Prostate gland (tissue), 2 donors: ENCODE measurements around the gene NOM1. TPM values are rescaled to one million over a fixed set of nuclear protein-coding genes. Genes with fewer than 3 reads are reported as not detected.

Source experiments
- DNase-seq: peaks from one replicate; pipeline ENCODE4 v3.0.0-alpha.2; 2019; ENCODE audit warnings: low spot score
- H3K27ac ChIP-seq, 2 donors: fragments of 200-600 bp; sonication (generic); 2 replicates each; pipeline ENCODE4 v1.5.1; 2017 to 2019
- H3K27me3 ChIP-seq: fragments of 200-600 bp; sonication (generic); replicated peaks from 2 replicates; pipeline ENCODE4 v1.5.1; 2019; ENCODE audit not compliant: insufficient read depth
- H3K36me3 ChIP-seq, 2 donors: fragments of 200-600 bp; sonication (generic); 1 replicate in 1 of 2; 2 replicates in 1 of 2; pipeline versions ENCODE4 v1.5.1 to v1.8.1; 2017 to 2019
- H3K4me1 ChIP-seq: fragments of 200-600 bp; sonication (generic); replicated peaks from 2 replicates; pipeline ENCODE4 v1.5.1; 2019
- H3K4me3 ChIP-seq, 2 donors: fragments of 200-600 bp; sonication (generic); 2 replicates each; pipeline ENCODE4 v1.5.1; 2017 to 2019
- H3K9me3 ChIP-seq: fragments of 200-600 bp; sonication (generic); 2 replicates; pipeline ENCODE4 v1.5.1; 2017
- POLR2A ChIP-seq: fragments of 450-650 bp; IDR thresholded peaks from one replicate; pipeline ENCODE4 v1.6.1; 2016; ENCODE audit warnings: antibody characterized with exemption, mild to moderate bottlenecking
- POLR2AphosphoS5 ChIP-seq: sonication (generic); formaldehyde crosslinking; IDR thresholded peaks from one replicate; pipeline ENCODE4 v1.6.1; 2017; ENCODE audit warnings: antibody characterized with exemption
- WGBS: methylation state at CpG from one replicate; pipeline ENCODE4 v1.1.5; 2018; 5-methylcytosine and 5-hydroxymethylcytosine counted together
- intact Hi-C: fragments of 100-400 bp; cut with DNase I; formaldehyde crosslinking; loops from one replicate; pipeline ENCODE4 v1.14.2; 2022
- total RNA-seq, 2 donors: library from RNA; depleted of rRNA; stranded (reverse); fragments of >200 nt; gene quantifications; one replicate each; pipeline ENCODE4 v1.1.0, GENCODE V29; 2016
- TF ChIP-seq, protein P1 (sequence below), 4 experiments: fragments of 200-600 bp in 2 of 4; fragments of 450-650 bp in 2 of 4; sonication (generic) in 2 of 4; IDR thresholded peaks; 1 replicate in 3 of 4; 2 replicates in 1 of 4; pipeline ENCODE4 v1.5.1; 2016 to 2019; ENCODE audit warnings: antibody characterized with exemption in 4 of 4, mild to moderate bottlenecking in 2 of 4, moderate library complexity in 2 of 4

NOM1 gene
- total RNA-seq, 2 donors from 2014 or later, result 10.4 to 24.3 TPM

DNA sequence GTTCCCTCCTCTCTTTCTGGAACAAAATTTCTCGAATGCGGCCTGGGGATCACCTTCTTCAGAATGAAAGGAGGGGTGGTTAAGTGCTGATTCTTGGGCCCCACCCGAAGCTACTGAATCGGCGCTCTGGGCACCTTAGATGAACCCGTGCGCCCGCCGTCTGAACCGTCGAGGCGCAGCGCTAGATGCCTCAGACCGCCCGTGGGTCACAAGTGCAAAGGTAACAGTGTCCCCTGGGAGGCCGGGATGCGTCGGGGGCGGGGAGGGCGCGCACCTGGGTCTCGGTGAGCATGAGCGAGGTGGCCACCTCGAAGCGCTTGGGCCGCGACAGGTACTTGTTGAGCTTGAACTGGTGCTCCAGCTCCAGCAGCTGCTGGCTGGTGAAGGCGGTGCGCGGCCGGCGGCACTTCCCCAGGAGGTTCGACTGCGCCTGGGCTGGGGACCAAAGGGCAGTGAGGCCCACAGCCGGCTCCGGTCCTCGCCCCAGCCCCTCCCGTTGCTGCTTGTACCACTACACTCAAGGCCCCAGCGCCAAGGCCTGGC is 56.8 kb downstream of the NOM1 start:
- 35% methylated on average over 32 of the region's 39 CpGs for WGBS
- Histone ChIP-seq H3K27ac (no peak overlapping the region), H3K4me3 (no peak overlapping the region), H3K4me1 (no peaks in the 10 kb centered on the region), H3K36me3 (no peaks in the 10 kb centered on the region), H3K27me3 (peaks cover 47% of the 10 kb centered on the region), H3K9me3 (no peaks in the 10 kb centered on the region)
- TF ChIP-seq POLR2AphosphoS5, result no peak
- no peak for TF ChIP-seq POLR2A
- TF ChIP-seq, protein P1, sequence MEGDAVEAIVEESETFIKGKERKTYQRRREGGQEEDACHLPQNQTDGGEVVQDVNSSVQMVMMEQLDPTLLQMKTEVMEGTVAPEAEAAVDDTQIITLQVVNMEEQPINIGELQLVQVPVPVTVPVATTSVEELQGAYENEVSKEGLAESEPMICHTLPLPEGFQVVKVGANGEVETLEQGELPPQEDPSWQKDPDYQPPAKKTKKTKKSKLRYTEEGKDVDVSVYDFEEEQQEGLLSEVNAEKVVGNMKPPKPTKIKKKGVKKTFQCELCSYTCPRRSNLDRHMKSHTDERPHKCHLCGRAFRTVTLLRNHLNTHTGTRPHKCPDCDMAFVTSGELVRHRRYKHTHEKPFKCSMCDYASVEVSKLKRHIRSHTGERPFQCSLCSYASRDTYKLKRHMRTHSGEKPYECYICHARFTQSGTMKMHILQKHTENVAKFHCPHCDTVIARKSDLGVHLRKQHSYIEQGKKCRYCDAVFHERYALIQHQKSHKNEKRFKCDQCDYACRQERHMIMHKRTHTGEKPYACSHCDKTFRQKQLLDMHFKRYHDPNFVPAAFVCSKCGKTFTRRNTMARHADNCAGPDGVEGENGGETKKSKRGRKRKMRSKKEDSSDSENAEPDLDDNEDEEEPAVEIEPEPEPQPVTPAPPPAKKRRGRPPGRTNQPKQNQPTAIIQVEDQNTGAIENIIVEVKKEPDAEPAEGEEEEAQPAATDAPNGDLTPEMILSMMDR (IDR thresholded peaks at IDR 0.05), result no peak
- intact Hi-C loops, result no loop called here
- DNase-seq, result no peak

DNA sequence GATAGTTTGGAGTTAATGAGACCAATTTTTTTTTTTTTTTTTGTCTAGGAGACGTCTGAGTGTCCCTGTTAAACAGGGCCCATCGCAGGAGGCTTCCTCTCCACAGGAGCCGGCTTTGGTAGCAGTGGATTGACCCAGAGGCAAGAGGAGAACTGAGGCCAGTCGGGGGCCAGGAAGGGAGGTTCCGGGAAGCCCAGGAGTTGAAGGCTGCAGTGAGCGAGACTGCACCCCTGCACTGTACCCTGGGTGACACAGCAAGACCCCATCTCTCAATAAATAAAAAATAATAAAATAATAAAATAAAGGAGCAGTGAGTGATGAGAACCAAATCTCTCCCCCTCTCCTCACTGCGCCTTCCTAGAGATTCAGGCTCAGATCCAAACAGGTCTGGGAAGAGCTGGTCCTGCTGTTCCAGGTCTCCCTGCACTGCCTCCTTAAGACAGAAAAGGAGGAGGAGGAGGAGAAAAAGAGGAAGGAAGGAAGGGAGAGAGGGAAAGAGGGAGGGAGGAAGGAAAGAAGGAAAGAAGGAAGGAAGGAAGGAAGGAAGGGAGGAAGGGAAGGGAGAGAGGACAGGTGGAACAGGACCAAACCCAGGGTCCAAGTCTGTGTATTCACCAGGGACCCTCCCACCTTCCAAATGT is 57.4 kb downstream of the NOM1 start:
- no peak overlapping the region for H3K4me3 ChIP-seq
- H3K27ac ChIP-seq, result no peak overlapping the region
- H3K9me3 ChIP-seq, result no peaks in the 10 kb centered on the region
- no peaks in the 10 kb centered on the region for H3K36me3 ChIP-seq
- DNase-seq, result no peak
- TF ChIP-seq POLR2AphosphoS5, result no peak
- TF ChIP-seq POLR2A, result no peak
- TF ChIP-seq, protein P1 (IDR thresholded peaks at IDR 0.05), result no peak
- intact Hi-C loops, result no loop called here
- peaks cover 50% of the 10 kb centered on the region for H3K27me3 ChIP-seq
- 50% methylated on average over 7 of the region's 7 CpGs for WGBS
- H3K4me1 ChIP-seq, result no peaks in the 10 kb centered on the region

DNA sequence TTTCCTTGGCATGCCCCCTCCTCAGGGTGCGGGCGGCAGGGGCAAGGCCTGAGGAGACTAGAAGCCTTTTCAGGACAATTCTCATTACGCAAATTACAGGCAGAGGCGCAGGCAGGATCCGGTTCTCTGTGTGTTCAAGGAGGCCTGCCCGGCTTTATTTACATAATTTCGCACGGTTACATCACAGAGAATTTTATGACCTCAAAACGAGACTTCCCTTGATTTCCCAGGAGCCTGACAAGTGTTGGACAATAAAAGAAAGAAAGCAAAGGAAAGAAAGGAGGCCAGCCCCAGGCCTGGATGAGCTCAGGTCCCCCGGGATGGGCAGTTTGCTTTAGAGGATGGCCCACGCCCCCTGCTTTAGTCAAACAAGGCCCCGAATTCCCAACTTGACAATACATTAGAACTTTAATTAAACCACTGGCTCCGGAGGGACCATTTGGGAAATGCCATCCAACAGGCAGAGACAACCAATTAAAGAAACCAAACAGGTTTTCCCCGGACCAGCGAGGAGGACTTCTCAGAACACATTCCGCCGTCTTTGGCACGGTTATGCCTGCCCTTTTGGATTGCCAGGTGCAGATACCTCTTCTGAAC is 58.1 kb downstream of the NOM1 start:
- no peak overlapping the region for H3K27ac ChIP-seq
- no peak overlapping the region for H3K4me3 ChIP-seq
- intact Hi-C loops, result no loop called here
- no peaks in the 10 kb centered on the region for H3K36me3 ChIP-seq
- no peaks in the 10 kb centered on the region for H3K4me1 ChIP-seq
- DNase-seq, result no peak
- peaks cover 47% of the 10 kb centered on the region for H3K27me3 ChIP-seq
- 32% methylated on average over 18 of the region's 18 CpGs for WGBS
- no peaks in the 10 kb centered on the region for H3K9me3 ChIP-seq
- TF ChIP-seq POLR2AphosphoS5 (no peak), POLR2A (no peak)
- TF ChIP-seq, protein P1 (IDR thresholded peaks at IDR 0.05), result no peak

DNA sequence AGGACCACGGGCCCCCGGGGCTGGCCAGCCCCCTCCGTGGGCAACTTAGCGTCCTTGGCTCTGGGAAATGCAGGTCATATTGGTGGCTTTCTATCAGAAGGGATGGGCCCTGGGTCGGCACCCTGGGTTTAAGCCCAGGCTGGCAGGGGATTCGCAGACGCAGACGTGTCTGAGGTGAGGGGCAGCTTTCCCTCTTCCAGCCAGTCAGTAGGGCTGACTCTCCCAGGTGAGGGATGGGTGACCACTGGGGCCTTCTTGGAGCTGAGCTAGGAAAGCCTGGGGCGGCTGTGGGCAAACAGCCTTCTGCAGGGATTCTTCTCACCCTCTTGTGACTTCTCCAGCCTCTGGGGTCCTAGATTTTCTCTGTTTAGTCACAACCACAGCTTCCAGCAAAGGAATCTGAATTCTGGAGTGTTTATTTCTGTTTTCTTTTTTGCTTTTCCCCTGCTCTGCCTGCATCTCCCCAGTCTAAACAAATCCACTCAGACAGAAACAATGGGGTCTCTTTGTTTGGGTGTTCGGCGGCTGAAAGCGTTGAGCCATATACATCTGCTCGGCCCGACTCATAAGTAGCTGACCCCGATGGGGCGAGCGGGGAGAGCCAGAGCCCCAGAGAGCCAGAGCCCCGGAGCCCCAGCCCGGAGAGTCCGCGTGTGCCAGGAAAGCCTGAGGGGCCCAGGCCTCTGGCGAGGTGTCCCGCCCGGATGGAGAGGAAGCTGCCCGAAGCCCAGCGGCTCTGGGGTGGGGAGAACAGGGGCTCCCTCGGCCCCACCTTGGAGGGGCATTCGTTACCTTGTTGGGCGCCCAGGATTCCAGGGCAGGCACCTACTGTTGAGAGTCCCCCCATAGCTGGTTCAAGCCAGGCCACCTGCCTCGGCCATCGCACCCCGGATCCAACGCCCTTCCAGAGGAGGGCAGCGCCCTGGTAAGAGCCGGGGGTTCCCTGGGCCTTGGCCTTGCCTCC is 59.0 kb downstream of the NOM1 start:
- DNase-seq, result no peak
- H3K4me1 ChIP-seq, result no peaks in the 10 kb centered on the region
- peaks cover 41% of the 10 kb centered on the region for H3K27me3 ChIP-seq

More for the DNA sequence above, 59.0 kb downstream of the NOM1 start:
- H3K27ac ChIP-seq, result no peak overlapping the region
- H3K9me3 ChIP-seq, result no peaks in the 10 kb centered on the region
- intact Hi-C loops, result no loop called here
- no peak overlapping the region for H3K4me3 ChIP-seq
- WGBS, result 43% methylated on average over 31 of the region's 35 CpGs
- H3K36me3 ChIP-seq, result no peaks in the 10 kb centered on the region
- no peak for TF ChIP-seq POLR2AphosphoS5
- no peak for TF ChIP-seq POLR2A
- TF ChIP-seq, protein P1 (IDR thresholded peaks at IDR 0.05), result no peak
